ENCODE results near the gene AFF2. TPM values are rescaled to one million over a fixed set of nuclear protein-coding genes. Genes with fewer than 3 reads are reported as not detected.

Gene AFF2
- total RNA-seq, 2 donors from 2014 or later = 0.13 to 0.42 TPM

DNA sequence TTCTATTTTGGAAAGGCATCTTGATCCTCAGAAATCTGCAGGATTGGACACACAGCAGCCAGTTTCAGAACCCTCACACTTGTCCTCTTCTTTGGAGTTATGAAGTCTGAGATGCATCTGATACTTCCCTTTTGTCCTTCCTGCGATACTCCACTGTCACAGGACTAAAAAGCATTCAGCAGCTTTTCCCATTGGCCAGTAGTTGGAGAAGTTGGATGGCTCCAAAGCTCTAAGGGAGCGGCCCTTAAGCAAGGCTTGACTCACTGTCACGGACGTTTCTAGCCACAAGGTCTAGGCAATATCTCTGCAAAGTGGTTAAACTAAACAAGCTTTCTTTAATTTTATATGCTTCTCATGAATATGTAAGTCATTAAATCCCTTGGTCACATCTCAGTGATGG, 417.0 kb downstream of the AFF2 start:
- Mint-ChIP-seq H3K4me1 (no peaks in the 10 kb centered on the region), H3K27ac (no peak overlapping the region), H3K36me3 (ENCODE audit: low read depth) (no peaks in the 10 kb centered on the region), H3K4me3 (no peak overlapping the region), H3K9me3 (no peaks in the 10 kb centered on the region), H3K27me3 (no peaks in the 10 kb centered on the region)
- no peak for ATAC-seq (replicated peaks)

DNA sequence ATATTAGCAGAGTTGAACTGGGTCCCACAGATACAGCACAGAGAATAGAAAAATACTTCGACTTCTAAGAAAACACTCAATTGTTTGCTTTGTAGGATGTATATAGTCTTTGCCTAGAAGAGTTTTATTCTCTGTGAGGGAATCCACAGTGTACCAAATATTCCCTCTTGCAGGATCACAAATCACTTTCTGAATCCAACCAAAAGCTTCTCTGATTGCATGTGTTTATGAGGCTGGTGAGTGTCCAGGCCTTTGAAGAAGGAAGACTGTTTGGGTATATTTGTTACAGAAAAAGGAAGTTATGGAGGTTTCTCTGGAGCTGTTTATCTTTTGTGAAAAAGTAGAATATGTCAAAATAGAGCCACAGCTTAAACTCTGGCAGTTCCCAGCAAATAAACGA, 423.2 kb downstream of the AFF2 start:
- H3K9me3 Mint-ChIP-seq = no peaks in the 10 kb centered on the region
- H3K36me3 Mint-ChIP-seq (ENCODE audit: low read depth) = no peaks in the 10 kb centered on the region
- no peak for ATAC-seq (replicated peaks)
- H3K27me3 Mint-ChIP-seq = no peaks in the 10 kb centered on the region
- H3K27ac Mint-ChIP-seq = no peak overlapping the region
- no peak overlapping the region for H3K4me3 Mint-ChIP-seq
- H3K4me1 Mint-ChIP-seq = no peaks in the 10 kb centered on the region

DNA sequence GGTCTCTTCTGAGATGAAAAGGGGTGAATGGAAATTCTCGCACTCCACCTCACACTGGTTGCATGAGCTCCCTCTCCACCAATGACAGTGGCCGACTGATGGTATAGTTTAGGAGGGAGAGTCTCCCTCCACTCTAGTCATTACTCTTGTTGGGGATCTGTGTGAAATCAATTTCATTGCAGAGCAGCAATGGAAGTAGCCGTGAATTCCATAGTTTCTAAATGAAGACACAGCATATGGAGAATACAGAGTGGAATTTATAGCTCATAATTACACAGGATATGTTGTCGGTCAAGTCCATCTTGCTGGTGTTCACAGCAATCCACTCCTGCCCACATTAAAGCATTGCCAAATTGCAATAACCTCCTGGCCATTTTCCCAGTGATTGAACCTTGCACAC, 426.0 kb downstream of the AFF2 start:
- ATAC-seq (replicated peaks) = no peak
- H3K4me3 Mint-ChIP-seq = no peak overlapping the region
- no peaks in the 10 kb centered on the region for H3K27me3 Mint-ChIP-seq
- no peaks in the 10 kb centered on the region for H3K36me3 Mint-ChIP-seq (ENCODE audit: low read depth)
- no peaks in the 10 kb centered on the region for H3K9me3 Mint-ChIP-seq
- no peaks in the 10 kb centered on the region for H3K4me1 Mint-ChIP-seq
- H3K27ac Mint-ChIP-seq = no peak overlapping the region

DNA sequence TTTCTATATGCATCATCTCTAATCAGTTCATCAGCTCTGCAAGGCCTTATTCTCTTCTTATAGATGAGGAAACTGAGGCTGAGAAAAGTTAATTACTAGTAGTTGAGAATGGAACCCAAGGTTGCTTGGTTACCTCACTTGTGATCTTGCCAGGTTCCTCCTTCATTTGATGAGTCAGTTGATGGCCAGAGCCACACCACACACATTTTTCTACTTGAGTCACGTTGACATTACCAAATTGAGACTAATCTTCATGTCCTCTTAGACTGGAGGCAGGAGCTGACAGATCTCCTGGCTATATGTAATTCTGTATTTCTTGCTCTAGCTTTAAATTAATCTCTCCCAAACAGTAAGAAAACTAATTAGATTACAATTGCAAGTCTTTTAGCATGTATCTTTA, 428.4 kb downstream of the AFF2 start:
- H3K36me3 Mint-ChIP-seq (ENCODE audit: low read depth) = no peaks in the 10 kb centered on the region
- ATAC-seq (replicated peaks) = no peak
- no peaks in the 10 kb centered on the region for H3K4me1 Mint-ChIP-seq
- H3K27me3 Mint-ChIP-seq = no peaks in the 10 kb centered on the region
- no peaks in the 10 kb centered on the region for H3K9me3 Mint-ChIP-seq
- H3K27ac Mint-ChIP-seq = no peak overlapping the region
- no peak overlapping the region for H3K4me3 Mint-ChIP-seq

DNA sequence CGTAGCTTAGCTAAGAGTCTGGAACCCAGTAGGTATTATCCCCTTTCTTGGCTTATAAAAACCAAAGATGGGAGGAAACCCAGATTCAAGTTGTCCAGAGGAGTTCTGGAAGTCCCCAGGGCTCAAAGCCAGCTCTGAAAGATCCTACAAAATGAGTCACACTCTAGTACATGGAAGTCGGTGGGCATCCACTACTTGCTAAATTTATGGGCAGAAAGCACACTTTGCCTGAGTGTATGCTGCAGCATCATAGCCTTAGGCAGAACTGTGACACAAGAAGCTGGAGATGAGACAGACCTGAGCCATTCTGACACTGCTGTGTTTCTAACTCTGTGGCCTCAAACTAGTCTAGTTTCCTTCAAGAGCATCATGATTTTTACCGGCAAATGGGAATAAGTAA, 429.3 kb downstream of the AFF2 start:
- H3K36me3 Mint-ChIP-seq (ENCODE audit: low read depth) = no peaks in the 10 kb centered on the region
- H3K9me3 Mint-ChIP-seq = no peaks in the 10 kb centered on the region
- ATAC-seq (replicated peaks) = no peak
- H3K27ac Mint-ChIP-seq = no peak overlapping the region
- H3K27me3 Mint-ChIP-seq = no peaks in the 10 kb centered on the region
- H3K4me1 Mint-ChIP-seq = no peaks in the 10 kb centered on the region
- H3K4me3 Mint-ChIP-seq = no peak overlapping the region

DNA sequence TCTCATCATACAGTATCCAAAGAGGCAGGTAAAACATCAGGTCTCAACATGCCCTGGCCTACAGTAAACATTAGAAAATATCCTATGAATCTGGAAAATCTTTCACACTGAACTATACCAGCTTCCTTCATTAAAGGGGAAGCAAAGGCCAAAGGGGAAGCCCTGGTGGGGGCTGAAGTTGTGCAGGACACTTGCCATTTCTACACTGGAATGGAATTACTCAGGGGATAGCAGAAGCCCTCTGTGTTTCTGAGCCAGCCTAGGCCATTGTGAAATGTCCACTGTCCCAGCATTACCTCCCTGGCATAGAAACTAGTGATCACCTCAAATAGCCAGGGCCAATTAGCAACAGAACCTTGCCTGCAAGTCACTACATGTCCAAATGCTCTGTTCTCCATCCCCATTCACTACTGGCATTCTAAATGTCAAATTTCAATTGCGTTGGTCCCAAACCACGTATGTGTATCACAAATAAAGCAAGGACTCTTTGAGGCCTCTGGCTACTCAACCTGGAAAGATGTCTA, 429.9 kb downstream of the AFF2 start:
- H3K27ac Mint-ChIP-seq = no peak overlapping the region
- ATAC-seq (replicated peaks) = no peak
- H3K4me3 Mint-ChIP-seq = no peak overlapping the region

DNA sequence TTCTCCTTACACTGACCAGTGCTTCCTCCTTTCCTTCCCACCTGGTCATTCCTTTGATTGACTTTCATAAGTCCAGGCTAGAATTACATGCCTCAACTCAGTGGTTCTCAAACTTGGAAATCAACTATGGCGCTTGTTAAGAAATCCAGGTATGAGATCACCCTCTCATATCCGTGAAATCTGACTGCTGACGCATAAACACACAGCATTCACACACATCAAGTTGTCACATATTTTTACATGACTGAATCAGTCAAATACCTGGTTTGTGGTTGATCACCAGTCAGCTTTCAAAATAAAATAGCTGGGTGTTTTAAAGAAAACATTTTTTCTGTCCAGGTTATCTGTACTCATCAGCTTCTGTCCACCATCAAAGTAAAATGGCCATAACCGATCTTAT, 433.5 kb downstream of the AFF2 start:
- Mint-ChIP-seq H3K4me3 (no peak overlapping the region), H3K27me3 (no peaks in the 10 kb centered on the region), H3K36me3 (ENCODE audit: low read depth) (no peaks in the 10 kb centered on the region), H3K27ac (no peak overlapping the region), H3K4me1 (no peaks in the 10 kb centered on the region), H3K9me3 (no peaks in the 10 kb centered on the region)
- ATAC-seq (replicated peaks) = no peak

More for the DNA sequence above, 429.9 kb downstream of the AFF2 start:
- Mint-ChIP-seq H3K27me3 (no peaks in the 10 kb centered on the region), H3K4me1 (no peaks in the 10 kb centered on the region), H3K36me3 (ENCODE audit: low read depth) (no peaks in the 10 kb centered on the region), H3K9me3 (no peaks in the 10 kb centered on the region)

DNA sequence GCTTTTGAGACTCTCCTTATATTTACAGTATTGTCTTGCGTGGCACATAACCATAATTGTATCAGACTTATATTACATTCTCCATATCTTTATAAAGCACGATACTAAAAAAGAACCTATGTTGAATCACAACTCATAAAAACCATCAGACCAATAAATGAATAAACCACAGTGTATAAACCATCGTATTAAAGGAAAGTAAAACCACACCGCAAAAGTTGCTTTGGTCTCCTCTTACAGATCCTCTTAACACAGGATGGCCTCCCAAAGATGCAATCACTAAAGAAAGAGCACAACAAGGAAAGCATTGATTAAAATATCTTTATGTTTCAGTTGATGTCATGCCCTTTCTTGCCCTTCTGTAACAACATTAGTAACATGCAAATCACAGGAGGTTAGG, 437.9 kb downstream of the AFF2 start:
- ATAC-seq (replicated peaks) = no peak
- H3K36me3 Mint-ChIP-seq (ENCODE audit: low read depth) = no peaks in the 10 kb centered on the region
- no peak overlapping the region for H3K27ac Mint-ChIP-seq
- no peaks in the 10 kb centered on the region for H3K4me1 Mint-ChIP-seq
- no peak overlapping the region for H3K4me3 Mint-ChIP-seq
- H3K9me3 Mint-ChIP-seq = no peaks in the 10 kb centered on the region
- H3K27me3 Mint-ChIP-seq = no peaks in the 10 kb centered on the region

DNA sequence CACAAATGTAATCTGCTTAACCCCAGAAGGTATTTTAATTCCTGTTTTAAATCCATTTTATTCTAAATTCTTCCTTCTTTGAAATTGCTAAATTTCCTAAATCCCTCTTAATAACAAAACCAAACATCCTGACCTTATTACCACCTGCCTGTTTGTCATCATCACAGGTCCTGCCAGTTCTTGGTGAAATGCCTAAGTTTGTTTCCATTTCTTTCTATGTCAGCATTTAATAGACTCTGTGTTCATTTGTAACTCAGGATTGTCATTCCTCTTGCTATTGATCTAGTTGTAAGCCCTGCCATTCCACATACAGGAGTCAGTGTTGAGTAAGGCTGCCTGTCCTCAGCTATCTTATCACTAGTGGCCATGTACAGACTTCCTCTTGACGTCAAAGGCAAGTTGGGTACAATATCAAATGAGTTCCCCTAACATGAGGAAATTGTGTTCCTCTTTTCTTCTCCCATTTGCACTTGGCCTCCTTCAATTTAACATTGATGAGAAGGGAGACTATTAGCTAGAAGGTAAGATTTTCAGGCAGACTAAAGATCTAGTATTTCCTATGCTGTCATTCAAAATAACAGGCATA, 440.1 kb downstream of the AFF2 start:
- no peak overlapping the region for H3K27ac Mint-ChIP-seq
- no peak for ATAC-seq (replicated peaks)
- H3K36me3 Mint-ChIP-seq (ENCODE audit: low read depth) = no peaks in the 10 kb centered on the region
- H3K4me3 Mint-ChIP-seq = no peak overlapping the region
- H3K4me1 Mint-ChIP-seq = no peaks in the 10 kb centered on the region
- H3K9me3 Mint-ChIP-seq = no peaks in the 10 kb centered on the region
- H3K27me3 Mint-ChIP-seq = no peaks in the 10 kb centered on the region

DNA sequence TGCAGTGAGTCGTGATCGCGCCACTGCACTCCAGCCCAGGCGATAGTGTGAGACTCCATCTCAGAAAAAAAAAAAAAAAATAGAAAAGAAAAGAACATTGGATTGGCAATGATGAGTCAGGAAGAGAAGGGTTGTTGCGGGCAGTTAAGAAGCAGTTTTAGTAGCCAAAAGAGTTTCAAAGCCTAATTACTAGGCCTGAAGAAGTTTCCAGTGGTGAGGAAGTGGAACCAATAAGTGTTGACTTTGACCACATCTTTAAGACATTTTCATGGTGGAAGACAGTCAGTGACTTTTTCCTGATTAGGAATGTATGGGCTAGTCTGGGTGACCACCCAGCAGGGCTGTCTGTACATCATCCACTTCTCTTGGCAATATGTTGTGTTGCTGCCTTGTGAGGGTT, 442.3 kb downstream of the AFF2 start:
- Mint-ChIP-seq H3K27ac (no peak overlapping the region), H3K4me3 (no peak overlapping the region), H3K9me3 (no peaks in the 10 kb centered on the region), H3K4me1 (no peaks in the 10 kb centered on the region), H3K36me3 (ENCODE audit: low read depth) (no peaks in the 10 kb centered on the region), H3K27me3 (no peaks in the 10 kb centered on the region)
- ATAC-seq (replicated peaks) = no peak

DNA sequence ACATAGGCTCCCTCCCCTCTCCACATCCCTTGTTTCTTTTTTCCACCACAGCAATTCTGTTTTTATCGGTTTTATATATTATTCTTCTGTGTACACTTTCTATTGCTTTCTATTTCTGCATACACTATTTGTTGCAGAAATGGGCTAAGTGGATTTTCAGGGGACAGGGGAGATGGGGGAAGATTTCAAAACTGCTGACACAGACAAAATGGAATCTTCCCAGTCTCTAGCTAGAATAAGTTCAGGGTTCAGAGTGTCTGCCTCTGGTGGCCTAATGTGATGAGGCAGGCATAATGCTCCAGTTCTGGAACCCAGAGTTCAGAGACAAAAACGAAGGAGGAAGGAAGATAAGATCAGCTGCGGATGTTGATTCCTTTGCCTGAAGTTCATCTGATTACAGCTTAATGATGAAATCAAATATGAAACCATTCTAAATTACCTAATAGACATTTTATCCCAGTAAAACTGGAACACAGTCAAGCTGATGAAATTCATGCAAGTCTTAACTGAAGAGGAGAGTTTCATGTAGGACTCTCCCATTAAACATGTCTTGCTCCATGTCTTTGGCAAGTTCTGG, 447.1 kb downstream of the AFF2 start:
- Mint-ChIP-seq H3K27ac (no peak overlapping the region), H3K4me3 (no peak overlapping the region)
- no peak for ATAC-seq (replicated peaks)

DNA sequence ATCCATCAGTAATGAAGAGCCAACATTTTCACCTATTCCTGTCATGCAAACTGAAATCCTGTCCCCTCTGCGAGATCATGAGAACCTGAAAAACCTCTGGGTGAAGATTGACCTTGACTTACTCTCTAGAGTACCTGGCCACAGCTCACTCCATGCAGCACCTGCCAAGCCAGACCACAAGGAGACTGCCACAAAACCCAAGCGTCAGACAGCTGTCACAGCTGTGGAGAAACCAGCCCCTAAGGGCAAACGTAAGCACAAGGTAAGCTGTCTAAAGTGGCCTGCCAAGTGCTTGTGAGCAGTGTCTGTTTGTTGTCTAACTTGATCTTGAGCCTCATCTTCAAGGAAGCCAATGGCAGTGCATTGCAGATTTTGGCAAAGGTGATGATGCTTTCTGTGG, 455.9 kb downstream of the AFF2 start:
- Mint-ChIP-seq H3K9me3 (no peaks in the 10 kb centered on the region), H3K4me3 (no peak overlapping the region), H3K27me3 (no peaks in the 10 kb centered on the region), H3K36me3 (ENCODE audit: low read depth) (no peaks in the 10 kb centered on the region), H3K4me1 (no peaks in the 10 kb centered on the region), H3K27ac (no peak overlapping the region)
- no peak for ATAC-seq (replicated peaks)

More for the DNA sequence above, 447.1 kb downstream of the AFF2 start:
- Mint-ChIP-seq H3K9me3 (no peaks in the 10 kb centered on the region), H3K27me3 (no peaks in the 10 kb centered on the region), H3K4me1 (no peaks in the 10 kb centered on the region), H3K36me3 (ENCODE audit: low read depth) (no peaks in the 10 kb centered on the region)

DNA sequence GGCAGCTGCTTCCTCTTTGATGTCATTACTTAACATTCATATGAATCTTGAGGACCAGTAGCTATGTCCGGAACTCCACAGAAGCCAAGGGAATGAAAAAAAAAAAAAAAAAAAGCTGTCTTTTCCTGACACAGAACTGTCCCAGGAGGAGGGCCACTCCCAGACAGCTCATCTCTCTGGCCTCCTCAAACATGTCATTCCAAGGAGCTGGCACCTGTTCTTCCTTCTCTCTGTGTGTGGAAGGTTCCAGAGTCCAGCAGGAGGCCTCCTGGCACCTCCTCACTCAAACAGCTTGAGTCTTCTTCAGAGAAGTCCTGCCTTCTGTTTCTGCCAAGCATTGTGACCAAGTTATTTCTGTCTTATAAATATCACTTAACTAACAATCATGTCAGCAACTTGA, 458.5 kb downstream of the AFF2 start:
- Mint-ChIP-seq H3K27me3 (no peaks in the 10 kb centered on the region), H3K4me3 (no peak overlapping the region), H3K4me1 (no peaks in the 10 kb centered on the region), H3K27ac (no peak overlapping the region), H3K9me3 (no peaks in the 10 kb centered on the region), H3K36me3 (ENCODE audit: low read depth) (no peaks in the 10 kb centered on the region)
- no peak for ATAC-seq (replicated peaks)

DNA sequence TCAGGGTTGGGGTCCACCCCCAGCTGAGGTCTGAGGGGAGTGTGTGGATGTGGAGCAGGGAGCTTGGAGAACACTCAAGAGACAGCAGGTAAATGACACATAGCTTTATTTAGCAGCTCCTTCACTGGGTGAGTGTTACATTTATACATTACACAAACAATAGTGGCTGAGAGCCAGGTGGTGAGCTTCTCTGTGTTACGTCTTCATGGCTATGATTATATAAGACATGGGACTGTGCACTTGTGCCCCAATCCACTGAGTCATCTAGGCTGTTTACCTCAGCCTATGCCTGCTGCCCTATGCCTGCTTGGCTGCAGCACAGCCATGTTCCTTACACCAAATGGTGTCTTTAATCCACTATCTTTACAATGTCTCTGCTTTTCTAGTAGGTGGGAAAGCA, 459.6 kb downstream of the AFF2 start:
- no peaks in the 10 kb centered on the region for H3K36me3 Mint-ChIP-seq (ENCODE audit: low read depth)
- no peaks in the 10 kb centered on the region for H3K9me3 Mint-ChIP-seq
- no peaks in the 10 kb centered on the region for H3K27me3 Mint-ChIP-seq
- ATAC-seq (replicated peaks) = no peak
- no peaks in the 10 kb centered on the region for H3K4me1 Mint-ChIP-seq
- no peak overlapping the region for H3K27ac Mint-ChIP-seq
- H3K4me3 Mint-ChIP-seq = no peak overlapping the region

DNA sequence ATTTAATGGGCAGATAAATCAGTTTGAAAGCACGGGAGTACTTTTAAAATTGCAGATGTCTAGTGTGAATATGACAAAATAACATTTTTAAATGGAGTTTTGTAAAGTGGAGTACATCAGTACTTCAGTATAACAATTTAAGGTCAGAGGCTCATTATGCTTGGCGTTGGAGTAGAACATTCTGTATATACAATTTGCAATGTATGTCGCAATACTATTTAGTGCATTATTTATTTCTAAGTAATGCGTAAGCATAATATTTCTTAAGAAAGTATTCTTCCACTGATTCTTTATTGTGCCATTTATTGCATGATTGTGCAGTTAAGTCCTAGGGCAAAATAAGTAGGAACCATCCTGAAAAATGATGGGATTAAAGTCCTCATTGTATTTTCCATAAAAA, 461.6 kb downstream of the AFF2 start:
- Mint-ChIP-seq H3K4me1 (no peaks in the 10 kb centered on the region), H3K36me3 (ENCODE audit: low read depth) (no peaks in the 10 kb centered on the region), H3K9me3 (no peaks in the 10 kb centered on the region), H3K4me3 (no peak overlapping the region), H3K27ac (no peak overlapping the region), H3K27me3 (no peaks in the 10 kb centered on the region)
- ATAC-seq (replicated peaks) = no peak

All from activated T-helper 17 cell treated with anti-CD3 and anti-CD28 coated beads, Interleukin-2, amount 50 U/mL, for 72 hours (primary cell).